Measurements from ENCODE around the gene GLRX3.

GLRX3 gene

GRCh38 chr10:130224228-130224627, 88.0 kb downstream of the GLRX3 start:
- DNase-seq (ENCODE audit: low read depth) = no peak
- no peak for TF ChIP-seq CTCF (IDR thresholded peaks at IDR 0.05; ENCODE audit: control insufficient read depth, extremely low read depth, insufficient read depth)

GRCh38 chr10:130226012-130226411, 89.8 kb downstream of the GLRX3 start:
- no peak for DNase-seq (ENCODE audit: low read depth)
- H3K4me3 ChIP-seq (ENCODE audit: low read depth, low read length) = no peak overlapping the region
- TF ChIP-seq CTCF (IDR thresholded peaks at IDR 0.05; ENCODE audit: control insufficient read depth, extremely low read depth, insufficient read depth) = no peak

More at GRCh38 chr10:130224228-130224627, 88.0 kb downstream of the GLRX3 start:
- H3K4me3 ChIP-seq (ENCODE audit: low read depth, low read length) = no peak overlapping the region

GRCh38 chr10:130227883-130228282, 91.7 kb downstream of the GLRX3 start:
- DNase-seq (ENCODE audit: low read depth) = no peak
- no peak for TF ChIP-seq CTCF (IDR thresholded peaks at IDR 0.05; ENCODE audit: control insufficient read depth, extremely low read depth, insufficient read depth)
- no peak overlapping the region for H3K4me3 ChIP-seq (ENCODE audit: low read depth, low read length)
